HL-60 (cell line): ENCODE measurements around the gene ACP1.

Source experiments
- CTCF ChIP-seq: IDR thresholded peaks from one replicate; pipeline ENCODE4 v1.5.1; 2011; ENCODE audit warnings: low read length, control low read depth, inconsistent platforms; ENCODE audit not compliant: insufficient read depth
- POLR2AphosphoS5 ChIP-seq: IDR thresholded peaks from 2 replicates; pipeline ENCODE4 v1.6.1; 2012; ENCODE audit warnings: low read depth

- TF ChIP-seq CTCF (no peak), POLR2AphosphoS5 (no peak)
Observed at GRCh38 chr2:236993-237539, 27.7 kb upstream of the ACP1 start.
